Ovary (tissue), 9 donors: ENCODE measurements around the gene NRAP. TPM values are rescaled to one million over a fixed set of nuclear protein-coding genes. Genes with fewer than 3 reads are reported as not detected.

Experiments
- DNase-seq, 5 donors: peaks; one replicate each; pipeline ENCODE4 v3.0.0-alpha.2; 2019 to 2020
- H3K27ac ChIP-seq, 2 donors: fragments of 200-600 bp; one replicate each; pipeline versions ENCODE4 v1.5.1 to v1.8.0; 2019 to 2022
- H3K27me3 ChIP-seq: fragments of 200-600 bp; one replicate; pipeline ENCODE4 v1.8.0; 2022
- H3K36me3 ChIP-seq: fragments of 200-600 bp; sonication (generic); one replicate; pipeline ENCODE4 v1.5.1; 2019
- H3K4me1 ChIP-seq: one replicate; pipeline ENCODE4 v1.8.1; 2013; ENCODE audit warnings: mild to moderate bottlenecking, moderate library complexity; ENCODE audit not compliant: insufficient read depth
- H3K4me3 ChIP-seq: fragments of 200-600 bp; sonication (generic); one replicate; pipeline ENCODE4 v1.5.1; 2017
- H3K9me3 ChIP-seq, 2 donors: fragments of 200-600 bp in 1 of 2; sonication (generic) in 1 of 2; one replicate each; pipeline versions ENCODE4 v1.5.1 to v1.8.1; 2013 to 2019; ENCODE audit warnings: mild to moderate bottlenecking in 1 of 2, moderate library complexity in 1 of 2
- EP300 ChIP-seq: sonication (generic); formaldehyde crosslinking; IDR thresholded peaks from one replicate; pipeline ENCODE4 v1.6.1; 2017; ENCODE audit warnings: antibody characterized with exemption
- POLR2A ChIP-seq: fragments of 450-650 bp; IDR thresholded peaks from one replicate; pipeline ENCODE4 v1.6.1; 2017; ENCODE audit warnings: antibody characterized with exemption, mild to moderate bottlenecking, moderate library complexity
- WGBS, 3 donors: extraction: QIAGEN DNeasy Blood & Tissue Kit in 1 of 3; methylation state at CpG; one replicate each; pipeline versions ENCODE4 v1.1.5 to v1.1.7; 2013 to 2017; 5-methylcytosine and 5-hydroxymethylcytosine counted together
- intact Hi-C, 4 donors: fragments of 100-400 bp; cut with DNase I; formaldehyde crosslinking; loops; one replicate each; pipeline versions ENCODE4 v1.11.0 to v1.15.1; 2022 to 2023
- polyA plus RNA-seq, 2 donors: library from polyadenylated mRNA; stranded (reverse); fragments of 200-250 nt in 1 of 2; fragments of 350-450 nt in 1 of 2; fragmentation: Illumina TruSeq in 1 of 2; extraction: RNeasy Lipid Tissue Mini Kit (QIAGEN cat#74804) in 1 of 2; gene quantifications; one replicate each; pipeline ENCODE4 v1.2.3, GENCODE V29; 2013 to 2014
- total RNA-seq, 7 donors: library from RNA; depleted of rRNA in 2 of 7; stranded (reverse); fragments of >200 nt in 2 of 7; fragmentation: NEBNext Ultra II Directional in 3 of 7; extraction: Animal tissue kit (Norgen Biotek cat#: 25700) in 3 of 7; gene quantifications; one replicate each; pipeline versions ENCODE4 v1.1.0 to v1.2.4, GENCODE V29; 2016 to 2023
- TF ChIP-seq, protein P1 (sequence below), 3 donors: fragments of 450-650 bp in 2 of 3; fragments of 200-600 bp in 1 of 3; IDR thresholded peaks; one replicate each; pipeline versions ENCODE4 v1.5.1 to v1.8.0; 2016 to 2022; ENCODE audit warnings: antibody characterized with exemption in 3 of 3, mild to moderate bottlenecking in 1 of 3
- donor health status: DM: no; HTN: no; CAD: no; lungs with moderate emphysema.
- donor health status: DM: no; HTN: no; CAD: no.
- donor health status: Bipolar disorder and iron deficiency.
- donor health status: DM: yes; HTN: yes; CAD: no.
- donor health status: DM: no; HTN: no; CAD: no.
- donor health status: DM: yes; HTN: yes; CAD: no.

The NRAP gene
- total and polyA plus RNA-seq, 9 donors, result 0.02 to 0.25 (median 0.11) TPM; not detected in 2

DNA sequence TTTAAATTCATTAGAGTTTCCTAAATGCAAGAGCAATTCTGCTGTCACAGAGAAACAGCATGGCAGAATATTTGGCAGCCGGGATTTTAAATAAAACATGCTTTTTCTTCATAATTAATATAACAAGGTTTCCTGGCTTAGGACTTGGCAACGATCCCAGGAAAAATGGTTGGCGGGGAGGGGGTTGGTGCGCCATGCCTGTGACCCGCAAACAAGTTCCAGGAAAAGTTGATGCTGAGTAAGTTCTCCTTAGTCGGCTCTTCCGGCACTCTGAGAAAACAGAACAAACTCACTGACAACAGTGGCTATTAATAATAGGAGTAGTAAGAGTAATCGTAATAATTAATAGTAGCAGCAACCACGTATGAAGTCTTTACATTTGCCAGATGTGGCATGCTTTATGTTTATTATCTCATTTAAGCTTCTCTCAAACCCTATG, 106.4 kb downstream of the NRAP start:
- TF ChIP-seq POLR2A (no peak), EP300 (no peak)
- TF ChIP-seq, protein P1, sequence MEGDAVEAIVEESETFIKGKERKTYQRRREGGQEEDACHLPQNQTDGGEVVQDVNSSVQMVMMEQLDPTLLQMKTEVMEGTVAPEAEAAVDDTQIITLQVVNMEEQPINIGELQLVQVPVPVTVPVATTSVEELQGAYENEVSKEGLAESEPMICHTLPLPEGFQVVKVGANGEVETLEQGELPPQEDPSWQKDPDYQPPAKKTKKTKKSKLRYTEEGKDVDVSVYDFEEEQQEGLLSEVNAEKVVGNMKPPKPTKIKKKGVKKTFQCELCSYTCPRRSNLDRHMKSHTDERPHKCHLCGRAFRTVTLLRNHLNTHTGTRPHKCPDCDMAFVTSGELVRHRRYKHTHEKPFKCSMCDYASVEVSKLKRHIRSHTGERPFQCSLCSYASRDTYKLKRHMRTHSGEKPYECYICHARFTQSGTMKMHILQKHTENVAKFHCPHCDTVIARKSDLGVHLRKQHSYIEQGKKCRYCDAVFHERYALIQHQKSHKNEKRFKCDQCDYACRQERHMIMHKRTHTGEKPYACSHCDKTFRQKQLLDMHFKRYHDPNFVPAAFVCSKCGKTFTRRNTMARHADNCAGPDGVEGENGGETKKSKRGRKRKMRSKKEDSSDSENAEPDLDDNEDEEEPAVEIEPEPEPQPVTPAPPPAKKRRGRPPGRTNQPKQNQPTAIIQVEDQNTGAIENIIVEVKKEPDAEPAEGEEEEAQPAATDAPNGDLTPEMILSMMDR (IDR thresholded peaks at IDR 0.05), result no peak
- Histone ChIP-seq H3K36me3 (no peaks in the 10 kb centered on the region), H3K27ac (no peak overlapping the region), H3K4me1 (peaks cover 11% of the 10 kb centered on the region), H3K9me3 (no peaks in the 10 kb centered on the region), H3K4me3 (no peak overlapping the region), H3K27me3 (no peaks in the 10 kb centered on the region)
- 6 to 18% (median 10%) methylated on average over 9 of the region's 9 CpGs for WGBS, 3 donors
- intact Hi-C loops, result no loop called here
- DNase-seq, result peak; percentile 14 to 65 (median 56)

DNA sequence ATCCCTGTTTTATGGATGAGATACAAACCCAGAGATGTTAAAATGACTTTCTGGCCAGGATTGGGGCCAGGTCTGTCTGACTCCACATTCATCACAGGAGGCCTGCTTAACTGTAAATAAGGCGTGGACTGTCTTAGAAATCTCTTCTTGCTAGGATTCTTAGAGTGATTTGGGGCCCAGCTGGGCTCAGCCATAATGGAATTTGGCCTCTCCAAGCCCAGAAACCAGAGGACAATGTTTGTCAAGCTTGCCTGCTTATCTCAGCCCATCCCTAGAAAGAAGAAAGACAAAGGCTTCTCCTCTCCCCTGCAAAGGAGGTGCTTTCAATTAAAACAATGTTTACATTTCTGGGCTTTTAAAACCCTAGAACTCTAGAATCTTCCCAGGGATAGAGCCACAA, 108.1 kb downstream of the NRAP start:
- intact Hi-C loops, result no loop called here
- no peak overlapping the region for H3K4me3 ChIP-seq
- no peak overlapping the region for H3K27ac ChIP-seq
- WGBS, 3 donors, result 87 to 95% (median 92%) methylated on average over 1 of the region's 1 CpG
- H3K27me3 ChIP-seq, result no peaks in the 10 kb centered on the region
- H3K9me3 ChIP-seq, result no peaks in the 10 kb centered on the region
- TF ChIP-seq, protein P1 (IDR thresholded peaks at IDR 0.05), result no peak
- TF ChIP-seq EP300 (no peak), POLR2A (no peak)
- H3K36me3 ChIP-seq, result no peaks in the 10 kb centered on the region
- DNase-seq, result no peak
- H3K4me1 ChIP-seq, result peaks cover 6% of the 10 kb centered on the region

DNA sequence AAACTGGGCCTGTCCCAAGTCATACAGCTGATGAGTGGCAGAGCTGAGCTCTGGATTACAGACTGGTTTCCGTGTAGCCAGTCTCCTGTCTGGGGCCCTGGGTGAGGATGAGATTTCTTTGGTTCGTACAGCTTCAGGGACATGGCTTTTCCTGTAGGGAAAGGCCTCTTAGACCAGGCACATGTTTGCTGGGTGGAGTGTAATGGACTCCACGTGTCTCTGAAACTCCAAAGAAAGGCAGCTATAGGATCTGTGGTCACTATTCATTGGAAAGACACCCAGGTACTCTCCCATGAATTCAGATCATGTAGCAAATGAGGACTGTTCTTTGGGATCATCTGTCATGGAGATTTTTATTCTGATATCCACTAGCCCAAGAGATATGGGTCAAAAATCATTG, 108.6 kb downstream of the NRAP start:
- TF ChIP-seq POLR2A (no peak), EP300 (no peak)
- TF ChIP-seq, protein P1 (IDR thresholded peaks at IDR 0.05), result no peak
- WGBS, 3 donors, result 90 to 100% (median 93%) methylated on average over 3 of the region's 3 CpGs
- H3K27me3 ChIP-seq, result no peaks in the 10 kb centered on the region
- no peak for DNase-seq
- H3K4me1 ChIP-seq, result peaks cover 6% of the 10 kb centered on the region
- H3K36me3 ChIP-seq, result no peaks in the 10 kb centered on the region
- no peak overlapping the region for H3K27ac ChIP-seq
- intact Hi-C loops, result no loop called here
- no peak overlapping the region for H3K4me3 ChIP-seq
- H3K9me3 ChIP-seq, result no peaks in the 10 kb centered on the region

DNA sequence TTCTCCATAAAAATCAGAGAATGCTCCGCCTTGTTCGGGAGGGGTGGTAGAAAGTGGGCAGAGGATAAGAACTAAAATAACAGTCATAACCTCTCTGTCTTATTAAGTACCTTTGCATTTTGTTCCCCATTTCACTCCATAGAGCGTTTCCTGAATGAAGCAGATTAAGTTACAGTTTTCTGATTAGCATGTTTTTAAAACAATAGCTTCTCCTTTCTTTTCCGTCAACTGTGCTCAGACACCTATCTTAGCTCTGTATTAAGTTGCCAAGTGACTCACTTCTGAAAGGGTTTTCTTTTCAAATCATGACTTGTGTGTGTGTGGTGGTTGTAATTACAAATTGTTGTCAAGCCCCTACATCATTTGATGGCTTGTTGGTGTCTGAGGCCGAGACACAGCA, 109.6 kb downstream of the NRAP start:
- DNase-seq, result no peak
- intact Hi-C loops, result no loop called here
- Histone ChIP-seq H3K4me3 (no peak overlapping the region), H3K27me3 (no peaks in the 10 kb centered on the region), H3K27ac (no peak overlapping the region), H3K9me3 (no peaks in the 10 kb centered on the region), H3K4me1 (peaks cover 6% of the 10 kb centered on the region), H3K36me3 (no peaks in the 10 kb centered on the region)
- WGBS, 3 donors, result 69 to 80% (median 70%) methylated on average over 5 of the region's 5 CpGs
- TF ChIP-seq POLR2A, result no peak
- TF ChIP-seq, protein P1 (IDR thresholded peaks at IDR 0.05), result no peak
- TF ChIP-seq EP300, result no peak
